A549 (cell line): ENCODE results near the gene LRRC4C. TPM values are rescaled to one million over a fixed set of nuclear protein-coding genes. Genes with fewer than 3 reads are reported as not detected.

Experiments
- ATAC-seq, 2 experiments: fragments of 200-7000 bp in 1 of 2; fragments of >200 bp in 1 of 2; cut with Nextera tagmentation in 1 of 2; cut with Tn5 transposase in 1 of 2; 3 replicates each; pipeline versions ENCODE4 v1.8.0 to v1.9.1; 2018 to 2020; ENCODE audit warnings: mild to moderate bottlenecking in 1 of 2, moderate library complexity in 1 of 2
- CTCF ChIA-PET: fragments of 300-600 bp; sonication (Branson Sonifier 250); formaldehyde crosslinking; extraction: SDS; loops from one replicate; lab custom pipeline; 2021; ENCODE audit warnings: antibody characterized with exemption, inconsistent platforms; lab: Yijun Ruan, JAX
- POLR2A ChIA-PET: fragments of 350-600 bp; formaldehyde crosslinking; extraction: SDS; loops from one replicate; lab custom pipeline; 2021; ENCODE audit warnings: antibody characterized with exemption, inconsistent platforms; lab: Yijun Ruan, JAX
- DNase-seq, 2 experiments: peaks; one replicate each; pipeline versions ENCODE4 v3.0.0 to v3.0.0-alpha.2; 2011 to 2016; ENCODE audit warnings: low read depth in 1 of 2, low spot score in 1 of 2
- FAIRE-seq: peaks from 2 replicates; lab custom pipeline; 2011; peaks lifted over from hg19 to GRCh38; lab: Jason Lieb, UNC
- H3K27ac ChIP-seq, 2 experiments: fragments of >200 bp; sonication (Bioruptor Twin); formaldehyde crosslinking; 3 replicates each; pipeline ENCODE4 v1.5.1; 2016 to 2017
- H3K4me1 ChIP-seq: fragments of >200 bp; sonication (Bioruptor Twin); formaldehyde crosslinking; 3 replicates; pipeline ENCODE4 v1.6.1; 2016
- H3K4me2 ChIP-seq: fragments of >200 bp; sonication (Bioruptor Twin); formaldehyde crosslinking; 3 replicates; pipeline ENCODE4 v1.6.1; 2016
- H3K4me3 ChIP-seq: fragments of >200 bp; sonication (Bioruptor Twin); formaldehyde crosslinking; 3 replicates; pipeline ENCODE4 v1.5.1; 2016
- H3K9me3 ChIP-seq: fragments of >200 bp; sonication (Bioruptor Twin); formaldehyde crosslinking; 3 replicates; pipeline ENCODE4 v1.6.1; 2016
- BCL3 ChIP-seq: fragments of >200 bp; sonication (Bioruptor Twin); formaldehyde crosslinking; IDR thresholded peaks from 3 replicates; pipeline ENCODE4 v1.6.1; 2016
- CBX2 ChIP-seq: fragments of 200-600 bp; sonication (generic); IDR thresholded peaks from 2 replicates; pipeline ENCODE4 v1.6.1; 2016; ENCODE audit warnings: low read depth, mild to moderate bottlenecking, borderline replicate concordance
- CBX8 ChIP-seq: fragments of 200-600 bp; sonication (generic); IDR thresholded peaks from 2 replicates; pipeline ENCODE4 v1.6.1; 2016
- CEBPB ChIP-seq, 2 experiments: fragments of >200 bp in 1 of 2; sonication (Bioruptor Twin) in 1 of 2; formaldehyde crosslinking in 1 of 2; IDR thresholded peaks; 2 replicates each; pipeline ENCODE4 v1.6.1; 2012 to 2016
- CHD4 ChIP-seq: fragments of 200-600 bp; sonication (generic); IDR thresholded peaks from 2 replicates; pipeline ENCODE4 v1.6.1; 2016; ENCODE audit warnings: antibody characterized with exemption, mild to moderate bottlenecking, borderline replicate concordance
- E2F6 ChIP-seq: IDR thresholded peaks from 2 replicates; pipeline ENCODE4 v1.6.1; 2012; ENCODE audit warnings: low read depth, borderline replicate concordance
- EHF ChIP-seq: fragments of 250-450 bp; sonication (Bioruptor Pico); IDR thresholded peaks from 2 replicates; pipeline ENCODE4 v1.5.0; 2020; ENCODE audit warnings: mild to moderate bottlenecking
- EHMT2 ChIP-seq: fragments of 200-600 bp; sonication (generic); IDR thresholded peaks from 2 replicates; pipeline ENCODE4 v1.6.1; 2016; ENCODE audit warnings: antibody characterized with exemption, low read depth, mild to moderate bottlenecking, moderate library complexity
- EP300 ChIP-seq, 2 experiments: fragments of >200 bp; sonication (Bioruptor Twin); formaldehyde crosslinking; IDR thresholded peaks; 2 replicates in 1 of 2; 3 replicates in 1 of 2; pipeline ENCODE4 v1.6.1; 2016 to 2017
- ESRRA ChIP-seq: fragments of 150-350 bp; IDR thresholded peaks from 2 replicates; pipeline ENCODE4 v1.6.1; 2014; ENCODE audit warnings: mild to moderate bottlenecking, low read length, borderline replicate concordance
- HMGXB4 ChIP-seq: fragments of 250-450 bp; sonication (Bioruptor Pico); IDR thresholded peaks from 2 replicates; pipeline ENCODE4 v1.5.0; 2021; ENCODE audit warnings: mild to moderate bottlenecking, moderate library complexity, borderline replicate concordance
- HOXA7 ChIP-seq: fragments of 250-450 bp; sonication (Bioruptor Pico); IDR thresholded peaks from 2 replicates; pipeline ENCODE4 v1.5.0; 2020; ENCODE audit warnings: mild to moderate bottlenecking, moderate library complexity
- HOXB5 ChIP-seq: fragments of 250-450 bp; sonication (Bioruptor Pico); IDR thresholded peaks from 2 replicates; pipeline ENCODE4 v1.5.0; 2020; ENCODE audit warnings: mild to moderate bottlenecking, moderate library complexity
- JUN ChIP-seq, 2 experiments: fragments of >200 bp; sonication (Bioruptor Twin); formaldehyde crosslinking; IDR thresholded peaks; 2 replicates in 1 of 2; 3 replicates in 1 of 2; pipeline ENCODE4 v1.6.1; 2016 to 2017
- KDM1A ChIP-seq: fragments of 200-600 bp; sonication (generic); IDR thresholded peaks from 2 replicates; pipeline ENCODE4 v1.6.1; 2016; ENCODE audit warnings: low read depth, mild to moderate bottlenecking
- MAX ChIP-seq: IDR thresholded peaks from 2 replicates; pipeline ENCODE4 v1.6.1; 2012
- MAZ ChIP-seq: fragments of 150-350 bp; IDR thresholded peaks from 2 replicates; pipeline ENCODE4 v1.6.1; 2014; ENCODE audit warnings: antibody characterized with exemption, low read depth, low read length, borderline replicate concordance
- PHF8 ChIP-seq: fragments of 200-600 bp; sonication (generic); IDR thresholded peaks from 2 replicates; pipeline ENCODE4 v1.6.1; 2016; ENCODE audit warnings: low read depth, mild to moderate bottlenecking, antibody characterized with exemption, moderate library complexity, borderline replicate concordance
- RAD21 ChIP-seq, 2 experiments: fragments of >200 bp in 1 of 2; sonication (Bioruptor Twin) in 1 of 2; formaldehyde crosslinking in 1 of 2; IDR thresholded peaks in 1 of 2; conservative IDR thresholded peaks in 1 of 2; 2 replicates in 1 of 2; 3 replicates in 1 of 2; pipeline ENCODE4 v1.6.1; 2012 to 2018; ENCODE audit warnings: inconsistent platforms in 1 of 2
- RARB ChIP-seq: fragments of 250-450 bp; sonication (Bioruptor Pico); IDR thresholded peaks from 2 replicates; pipeline ENCODE4 v1.8.0; 2021; ENCODE audit warnings: mild to moderate bottlenecking, moderate library complexity
- RCOR1 ChIP-seq: fragments of 150-350 bp; IDR thresholded peaks from 2 replicates; pipeline ENCODE4 v1.6.1; 2014; ENCODE audit warnings: antibody characterized with exemption, low read length, low read depth
- RNF2 ChIP-seq: fragments of 200-600 bp; sonication (generic); IDR thresholded peaks from 2 replicates; pipeline ENCODE4 v1.6.1; 2016; ENCODE audit warnings: low read depth, mild to moderate bottlenecking, antibody characterized with exemption, moderate library complexity, borderline replicate concordance
- TFCP2L1 ChIP-seq: fragments of 250-450 bp; sonication (Bioruptor Pico); IDR thresholded peaks from 2 replicates; pipeline ENCODE4 v1.5.0; 2021; ENCODE audit warnings: mild to moderate bottlenecking
- USF2 ChIP-seq: fragments of 450-650 bp; IDR thresholded peaks from 2 replicates; pipeline ENCODE4 v1.6.1; 2014; ENCODE audit warnings: antibody characterized with exemption
- ZSCAN20 ChIP-seq: fragments of 250-450 bp; sonication (Bioruptor Pico); IDR thresholded peaks from 2 replicates; pipeline ENCODE4 v1.8.0; 2022; ENCODE audit warnings: mild to moderate bottlenecking, moderate library complexity
- WGBS: methylation state at CpG from one replicate; pipeline ENCODE4 v1.1.6; 2017; ENCODE audit errors: missing lambda C conversion rate; 5-methylcytosine and 5-hydroxymethylcytosine counted together
- polyA minus RNA-seq: library from RNA; depleted of rRNA, polyadenylated mRNA; stranded (reverse); fragments of >200 nt; gene quantifications from 2 replicates; pipeline ENCODE4 v1.2.3, GENCODE V29; 2011; rRNA and poly(A)+ RNA removed
- polyA plus RNA-seq, 4 experiments: library from polyadenylated mRNA; depleted of rRNA in 3 of 4; stranded (reverse); fragments of >200 nt; fragmentation: RNase III in 1 of 4; extraction: RNeasy Plus Mini Kit Qiagen cat#74134 plus additional on column Dnase treatment in 1 of 4; gene quantifications; 2 replicates in 3 of 4; 3 replicates in 1 of 4; pipeline ENCODE4 v1.2.3, GENCODE V29; 2011 to 2017

The LRRC4C gene
- polyA plus RNA-seq (2011; rRNA removed) (not detected in 2 replicates), polyA plus RNA-seq (2017; fragmentation: RNase III; extraction: RNeasy Plus Mini Kit Qiagen cat#74134 plus additional on column Dnase treatment) (not detected in 3 replicates), polyA minus RNA-seq (not detected in 2 replicates)
- polyA plus RNA-seq (2012; cell fraction: cytosol; rRNA removed), result not detected in 2 replicates
- polyA plus RNA-seq (2012; cell fraction: nucleus; rRNA removed), result not detected in 2 replicates

- Histone ChIP-seq H3K27ac (no peak within 1 kb of the TSS), H3K4me2 (no peak within 1 kb of the TSS), H3K9me3 (no peaks in the 10 kb centered on the region), H3K4me1 (no peaks in the 10 kb centered on the region), H3K4me3 (no peak within 1 kb of the TSS)
- no peak for TF ChIP-seq RCOR1
- TF ChIP-seq E2F6, result no peak
- no peak for TF ChIP-seq CHD4
- no peak for TF ChIP-seq CBX8
- no peak for TF ChIP-seq CEBPB (IDR thresholded peaks at IDR 0.05)
- TF ChIP-seq MAX, result no peak
- no peak for TF ChIP-seq USF2
- no peak for TF ChIP-seq HOXB5 (CRISPR knock-in tag)
- no peak for TF ChIP-seq RAD21 (conservative IDR thresholded peaks at IDR 0.05 in 1 of 2, IDR thresholded peaks at IDR 0.05 in 1 of 2)
- TF ChIP-seq CBX2, result no peak
- TF ChIP-seq ZSCAN20 (CRISPR knock-in tag), result no peak
- no peak for TF ChIP-seq EHF
- FAIRE-seq (no peak), DNase-seq (no peak), ATAC-seq (no peak)
- 10% methylated on average over 22 of the region's 22 CpGs for WGBS
- POLR2A ChIA-PET, result no interaction called here
- CTCF ChIA-PET, result interaction anchor here (0.7 to 3.5 kb wide), 6 partner anchors 31 to 1827 kb away, joined by 3 to 14 read pairs (median 3); no protein-coding TSS in a partner anchor
Measured at GRCh38 chr11:41459465-41460401, at the start of gene LRRC4C. Gene LRRC4C, minus strand, starts transcription at chr11:41459652.

- no peak overlapping the region for H3K4me3 ChIP-seq
- no peak for ATAC-seq
- H3K4me2 ChIP-seq, result no peak overlapping the region
- H3K27ac ChIP-seq, result no peak overlapping the region
- no peak for FAIRE-seq
- TF ChIP-seq CEBPB (IDR thresholded peaks at IDR 0.05) (no peak), MAZ (no peak), HOXA7 (no peak), KDM1A (no peak), JUN (IDR thresholded peaks at IDR 0.05) (no peak), BCL3 (no peak), EP300 (IDR thresholded peaks at IDR 0.05) (no peak), ESRRA (no peak), E2F6 (no peak), RCOR1 (no peak), HMGXB4 (no peak), RNF2 (no peak), TFCP2L1 (CRISPR knock-in tag) (no peak), RARB (CRISPR knock-in tag) (no peak), PHF8 (no peak), CBX8 (no peak), USF2 (no peak), EHMT2 (no peak)
- POLR2A ChIA-PET, result no interaction called here
- WGBS, result 0% methylated on average over 1 of the region's 1 CpG
- peaks cover 4% of the 10 kb centered on the region; the same call in 1 of the 3 replicates for H3K9me3 ChIP-seq
- H3K4me1 ChIP-seq, result no peaks in the 10 kb centered on the region
- no peak for DNase-seq
- CTCF ChIA-PET, result interaction anchor here (1.2 kb wide), 1 partner anchor 10 kb away, joined by 3 read pairs; no protein-coding TSS in a partner anchor
Measured at GRCh38 chr11:41508121-41508520, 48.7 kb upstream of the LRRC4C start.
